WTC11 (cell line): ENCODE data around the gene ADAMTS19. TPM values are rescaled to one million over a fixed set of nuclear protein-coding genes. Genes with fewer than 3 reads are reported as not detected.

ENCODE experiments used
- ATAC-seq: fragments of 200-7000 bp; cut with Tn5 transposase; 2 replicates; pipeline ENCODE4 v1.10.0; 2021; ENCODE audit warnings: mild to moderate bottlenecking, moderate library complexity
- CTCF ChIA-PET: fragments of 300-600 bp; sonication (Branson Sonifier 250); formaldehyde crosslinking; loops from one replicate; lab custom pipeline; 2021; ENCODE audit warnings: antibody characterized with exemption; lab: Charles Lee
- POLR2A ChIA-PET: fragments of 350-600 bp; sonication (Branson Sonifier 250); formaldehyde crosslinking; loops from one replicate; lab custom pipeline; 2021; ENCODE audit warnings: antibody characterized with exemption; lab: Charles Lee
- DNase-seq: peaks from one replicate; pipeline ENCODE4 v3.0.0; 2021; ENCODE audit warnings: low spot score
- H3K27ac Mint-ChIP-seq: 2 replicates; pipeline ENCODE4 v1.8.0; 2021; ENCODE audit warnings: mixed read lengths
- H3K27me3 Mint-ChIP-seq: 2 replicates; pipeline ENCODE4 v1.8.0; 2021; ENCODE audit warnings: low read depth, mild to moderate bottlenecking, moderate library complexity, mixed read lengths
- H3K36me3 Mint-ChIP-seq: 2 replicates; pipeline ENCODE4 v1.8.0; 2021; ENCODE audit warnings: mixed read lengths
- H3K4me1 Mint-ChIP-seq: 2 replicates; pipeline ENCODE4 v1.8.0; 2022; ENCODE audit warnings: mixed read lengths
- H3K4me3 Mint-ChIP-seq: 2 replicates; pipeline ENCODE4 v1.8.0; 2021; ENCODE audit warnings: mild to moderate bottlenecking, moderate library complexity, mixed read lengths
- H3K9me3 Mint-ChIP-seq: 2 replicates; pipeline ENCODE4 v1.8.0; 2021; ENCODE audit warnings: mixed read lengths
- CREM ChIP-seq: sonication (generic); formaldehyde crosslinking; IDR thresholded peaks from 2 replicates; pipeline ENCODE4 v1.8.1; 2022; ENCODE audit warnings: mild to moderate bottlenecking, missing genetic modification reagents, moderate library complexity
- GRHL2 ChIP-seq: fragments of 250-450 bp; sonication (Bioruptor Pico); IDR thresholded peaks from 2 replicates; pipeline ENCODE4 v1.8.0; 2022; ENCODE audit warnings: mild to moderate bottlenecking, moderate library complexity; ENCODE audit not compliant: insufficient replicate concordance, severe bottlenecking
- JAZF1 ChIP-seq: fragments of 250-450 bp; sonication (Bioruptor Pico); IDR thresholded peaks from 2 replicates; pipeline ENCODE4 v1.9.0; 2021; ENCODE audit warnings: moderate library complexity, mild to moderate bottlenecking, inconsistent platforms
- MXD4 ChIP-seq: fragments of 250-450 bp; sonication (Bioruptor Pico); IDR thresholded peaks from 2 replicates; pipeline ENCODE4 v1.8.0; 2021; ENCODE audit warnings: mild to moderate bottlenecking, moderate library complexity, borderline replicate concordance
- NFE2L1 ChIP-seq: sonication (generic); formaldehyde crosslinking; IDR thresholded peaks from 2 replicates; pipeline ENCODE4 v1.8.1; 2023; ENCODE audit warnings: missing genetic modification reagents
- OVOL2 ChIP-seq: fragments of 250-450 bp; sonication (Bioruptor Pico); IDR thresholded peaks from 2 replicates; pipeline ENCODE4 v1.9.0; 2021; ENCODE audit warnings: mild to moderate bottlenecking, borderline replicate concordance
- PRRX2 ChIP-seq: fragments of 250-450 bp; sonication (Bioruptor Pico); IDR thresholded peaks from 2 replicates; pipeline ENCODE4 v1.8.0; 2021; ENCODE audit warnings: mild to moderate bottlenecking
- SOX15 ChIP-seq: fragments of 250-450 bp; sonication (Bioruptor Pico); IDR thresholded peaks from 2 replicates; pipeline ENCODE4 v1.9.0; 2021; ENCODE audit warnings: mild to moderate bottlenecking
- TCF7 ChIP-seq: sonication (generic); formaldehyde crosslinking; IDR thresholded peaks from 2 replicates; pipeline ENCODE4 v1.8.0; 2022; ENCODE audit warnings: mild to moderate bottlenecking, low read depth, missing genetic modification reagents, moderate library complexity
- TEAD4 ChIP-seq: sonication (generic); formaldehyde crosslinking; IDR thresholded peaks from 2 replicates; pipeline ENCODE4 v1.8.0; 2022; ENCODE audit warnings: mild to moderate bottlenecking, missing genetic modification reagents
- USF2 ChIP-seq: sonication (generic); formaldehyde crosslinking; IDR thresholded peaks from 2 replicates; pipeline ENCODE4 v1.8.1; 2023; ENCODE audit warnings: mild to moderate bottlenecking, missing genetic modification reagents, moderate library complexity
- ZNF416 ChIP-seq: fragments of 250-450 bp; sonication (Bioruptor Pico); IDR thresholded peaks from 2 replicates; pipeline ENCODE4 v1.9.0; 2021; ENCODE audit warnings: mild to moderate bottlenecking, inconsistent platforms
- ZNF532 ChIP-seq: fragments of 250-450 bp; sonication (Bioruptor Pico); IDR thresholded peaks from 2 replicates; pipeline ENCODE4 v1.9.0; 2021; ENCODE audit warnings: mild to moderate bottlenecking, borderline replicate concordance
- total RNA-seq: library from RNA; stranded (reverse); gene quantifications from 3 replicates; pipeline ENCODE4 v1.2.3, GENCODE V29; 2021
- TF ChIP-seq, protein P1 (sequence below): sonication (generic); formaldehyde crosslinking; IDR thresholded peaks from 2 replicates; pipeline ENCODE4 v1.8.0; 2023; ENCODE audit warnings: mild to moderate bottlenecking, missing genetic modification reagents
- TF ChIP-seq, protein P2 (sequence below): sonication (generic); formaldehyde crosslinking; IDR thresholded peaks from 2 replicates; pipeline ENCODE4 v1.8.1; 2023; ENCODE audit warnings: mild to moderate bottlenecking, missing genetic modification reagents
- TF ChIP-seq, protein P3 (sequence below): sonication (generic); formaldehyde crosslinking; IDR thresholded peaks from 2 replicates; pipeline ENCODE4 v1.8.0; 2023; ENCODE audit warnings: missing genetic modification reagents, mild to moderate bottlenecking, borderline replicate concordance

ADAMTS19 gene
- total RNA-seq, 1 experiment from 2014 or later: 28.0 TPM

DNA sequence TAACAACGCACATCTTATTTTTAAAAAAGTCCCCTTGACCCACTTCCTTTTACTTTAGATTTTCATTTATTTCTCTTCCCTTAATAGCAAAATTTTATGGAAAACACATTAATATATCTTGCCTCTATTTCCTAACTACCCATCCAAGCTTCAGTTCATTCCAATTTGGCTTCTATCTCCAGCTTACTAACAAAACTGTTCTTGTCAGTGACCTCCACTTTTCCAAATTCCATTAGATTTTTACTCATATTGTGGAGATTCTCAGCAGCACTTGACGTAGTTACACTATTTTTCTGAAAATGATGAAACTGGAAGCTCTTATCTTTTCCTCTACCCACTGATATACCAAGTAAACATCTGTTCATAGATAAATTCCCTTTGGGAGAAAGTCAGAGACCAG is 46.5 kb upstream of the ADAMTS19 start:
- POLR2A ChIA-PET: no interaction called here
- peaks cover 8% of the 10 kb centered on the region; the same call in 1 of the 2 replicates for H3K36me3 Mint-ChIP-seq
- no peak overlapping the region for H3K4me3 Mint-ChIP-seq
- no peak overlapping the region for H3K27ac Mint-ChIP-seq
- ATAC-seq (no peak), DNase-seq (no peak)
- H3K4me1 Mint-ChIP-seq: peaks cover 25% of the 10 kb centered on the region
- TF ChIP-seq, protein P1, sequence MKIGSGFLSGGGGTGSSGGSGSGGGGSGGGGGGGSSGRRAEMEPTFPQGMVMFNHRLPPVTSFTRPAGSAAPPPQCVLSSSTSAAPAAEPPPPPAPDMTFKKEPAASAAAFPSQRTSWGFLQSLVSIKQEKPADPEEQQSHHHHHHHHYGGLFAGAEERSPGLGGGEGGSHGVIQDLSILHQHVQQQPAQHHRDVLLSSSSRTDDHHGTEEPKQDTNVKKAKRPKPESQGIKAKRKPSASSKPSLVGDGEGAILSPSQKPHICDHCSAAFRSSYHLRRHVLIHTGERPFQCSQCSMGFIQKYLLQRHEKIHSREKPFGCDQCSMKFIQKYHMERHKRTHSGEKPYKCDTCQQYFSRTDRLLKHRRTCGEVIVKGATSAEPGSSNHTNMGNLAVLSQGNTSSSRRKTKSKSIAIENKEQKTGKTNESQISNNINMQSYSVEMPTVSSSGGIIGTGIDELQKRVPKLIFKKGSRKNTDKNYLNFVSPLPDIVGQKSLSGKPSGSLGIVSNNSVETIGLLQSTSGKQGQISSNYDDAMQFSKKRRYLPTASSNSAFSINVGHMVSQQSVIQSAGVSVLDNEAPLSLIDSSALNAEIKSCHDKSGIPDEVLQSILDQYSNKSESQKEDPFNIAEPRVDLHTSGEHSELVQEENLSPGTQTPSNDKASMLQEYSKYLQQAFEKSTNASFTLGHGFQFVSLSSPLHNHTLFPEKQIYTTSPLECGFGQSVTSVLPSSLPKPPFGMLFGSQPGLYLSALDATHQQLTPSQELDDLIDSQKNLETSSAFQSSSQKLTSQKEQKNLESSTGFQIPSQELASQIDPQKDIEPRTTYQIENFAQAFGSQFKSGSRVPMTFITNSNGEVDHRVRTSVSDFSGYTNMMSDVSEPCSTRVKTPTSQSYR: no peak
- no peak for TF ChIP-seq PRRX2
- no peak for TF ChIP-seq OVOL2 (CRISPR knock-in tag)
- TF ChIP-seq, protein P2, sequence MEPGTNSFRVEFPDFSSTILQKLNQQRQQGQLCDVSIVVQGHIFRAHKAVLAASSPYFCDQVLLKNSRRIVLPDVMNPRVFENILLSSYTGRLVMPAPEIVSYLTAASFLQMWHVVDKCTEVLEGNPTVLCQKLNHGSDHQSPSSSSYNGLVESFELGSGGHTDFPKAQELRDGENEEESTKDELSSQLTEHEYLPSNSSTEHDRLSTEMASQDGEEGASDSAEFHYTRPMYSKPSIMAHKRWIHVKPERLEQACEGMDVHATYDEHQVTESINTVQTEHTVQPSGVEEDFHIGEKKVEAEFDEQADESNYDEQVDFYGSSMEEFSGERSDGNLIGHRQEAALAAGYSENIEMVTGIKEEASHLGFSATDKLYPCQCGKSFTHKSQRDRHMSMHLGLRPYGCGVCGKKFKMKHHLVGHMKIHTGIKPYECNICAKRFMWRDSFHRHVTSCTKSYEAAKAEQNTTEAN (CRISPR knock-in tag): no peak
- TF ChIP-seq TEAD4 (CRISPR knock-in tag): no peak
- no peak for TF ChIP-seq ZNF416 (CRISPR knock-in tag)
- TF ChIP-seq JAZF1 (CRISPR knock-in tag): no peak
- no peak for TF ChIP-seq MXD4 (CRISPR knock-in tag)
- TF ChIP-seq, protein P3, sequence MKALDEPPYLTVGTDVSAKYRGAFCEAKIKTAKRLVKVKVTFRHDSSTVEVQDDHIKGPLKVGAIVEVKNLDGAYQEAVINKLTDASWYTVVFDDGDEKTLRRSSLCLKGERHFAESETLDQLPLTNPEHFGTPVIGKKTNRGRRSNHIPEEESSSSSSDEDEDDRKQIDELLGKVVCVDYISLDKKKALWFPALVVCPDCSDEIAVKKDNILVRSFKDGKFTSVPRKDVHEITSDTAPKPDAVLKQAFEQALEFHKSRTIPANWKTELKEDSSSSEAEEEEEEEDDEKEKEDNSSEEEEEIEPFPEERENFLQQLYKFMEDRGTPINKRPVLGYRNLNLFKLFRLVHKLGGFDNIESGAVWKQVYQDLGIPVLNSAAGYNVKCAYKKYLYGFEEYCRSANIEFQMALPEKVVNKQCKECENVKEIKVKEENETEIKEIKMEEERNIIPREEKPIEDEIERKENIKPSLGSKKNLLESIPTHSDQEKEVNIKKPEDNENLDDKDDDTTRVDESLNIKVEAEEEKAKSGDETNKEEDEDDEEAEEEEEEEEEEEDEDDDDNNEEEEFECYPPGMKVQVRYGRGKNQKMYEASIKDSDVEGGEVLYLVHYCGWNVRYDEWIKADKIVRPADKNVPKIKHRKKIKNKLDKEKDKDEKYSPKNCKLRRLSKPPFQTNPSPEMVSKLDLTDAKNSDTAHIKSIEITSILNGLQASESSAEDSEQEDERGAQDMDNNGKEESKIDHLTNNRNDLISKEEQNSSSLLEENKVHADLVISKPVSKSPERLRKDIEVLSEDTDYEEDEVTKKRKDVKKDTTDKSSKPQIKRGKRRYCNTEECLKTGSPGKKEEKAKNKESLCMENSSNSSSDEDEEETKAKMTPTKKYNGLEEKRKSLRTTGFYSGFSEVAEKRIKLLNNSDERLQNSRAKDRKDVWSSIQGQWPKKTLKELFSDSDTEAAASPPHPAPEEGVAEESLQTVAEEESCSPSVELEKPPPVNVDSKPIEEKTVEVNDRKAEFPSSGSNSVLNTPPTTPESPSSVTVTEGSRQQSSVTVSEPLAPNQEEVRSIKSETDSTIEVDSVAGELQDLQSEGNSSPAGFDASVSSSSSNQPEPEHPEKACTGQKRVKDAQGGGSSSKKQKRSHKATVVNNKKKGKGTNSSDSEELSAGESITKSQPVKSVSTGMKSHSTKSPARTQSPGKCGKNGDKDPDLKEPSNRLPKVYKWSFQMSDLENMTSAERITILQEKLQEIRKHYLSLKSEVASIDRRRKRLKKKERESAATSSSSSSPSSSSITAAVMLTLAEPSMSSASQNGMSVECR (CRISPR knock-in tag): no peak
- no peak for TF ChIP-seq CREM (CRISPR knock-in tag)
- no peak for TF ChIP-seq USF2 (CRISPR knock-in tag)
- no peak for TF ChIP-seq NFE2L1
- no peak for TF ChIP-seq SOX15 (CRISPR knock-in tag)
- no peak for TF ChIP-seq ZNF532 (CRISPR knock-in tag)
- no peak for TF ChIP-seq TCF7 (CRISPR knock-in tag)
- TF ChIP-seq GRHL2 (CRISPR knock-in tag): no peak
- H3K9me3 Mint-ChIP-seq: peaks cover 19% of the 10 kb centered on the region
- peaks cover 6% of the 10 kb centered on the region for H3K27me3 Mint-ChIP-seq
- CTCF ChIA-PET: no interaction called here
